ENCODE data around the gene SPON2.

SPON2 gene

GRCh38 chr4:1194010-1194900 lies 21.9 kb upstream of the SPON2 start:
- no peak for TF ChIP-seq EZH2 (optimal IDR thresholded peaks at IDR 0.05; ENCODE audit: low read depth, low read length)
- no peak for TF ChIP-seq EZH2phosphoT487 (IDR thresholded peaks at IDR 0.05; ENCODE audit: low read length)
- no peak for TF ChIP-seq CTCF (IDR thresholded peaks at IDR 0.05; ENCODE audit: low read length)
- no peaks in the 10 kb centered on the region for H3K4me1 ChIP-seq (ENCODE audit: low read length)
- H3K9me2 ChIP-seq (replicated peaks; ENCODE audit: insufficient read depth, low read length): no peaks in the 10 kb centered on the region
- H3K27ac ChIP-seq (ENCODE audit: low read length): no peak overlapping the region
- no peak overlapping the region for H2AFZ ChIP-seq (ENCODE audit: low read length)
- H3K9me3 ChIP-seq (replicated peaks; ENCODE audit: insufficient read depth, low read length): no peaks in the 10 kb centered on the region
- H3K9ac ChIP-seq (ENCODE audit: low read length): no peak overlapping the region
- no peak overlapping the region for H3K4me3 ChIP-seq (ENCODE audit: low read length)
- no peak overlapping the region for H3K4me2 ChIP-seq (ENCODE audit: low read depth, low read length)
- no peak for DNase-seq
- H3K36me3 ChIP-seq (replicated peaks; ENCODE audit: insufficient read depth, low read length): no peaks in the 10 kb centered on the region
- H3K27me3 ChIP-seq (replicated peaks; ENCODE audit: insufficient read depth, low read length): no peaks in the 10 kb centered on the region
- no peaks in the 10 kb centered on the region for H3K79me2 ChIP-seq (ENCODE audit: low read length)
- H4K20me1 ChIP-seq (ENCODE audit: insufficient read depth, low read length): no peaks in the 10 kb centered on the region
- no peaks in the 10 kb centered on the region for H3F3A ChIP-seq (ENCODE audit: insufficient read depth, low read length)

- H3K4me1 ChIP-seq (ENCODE audit: low read length): no peaks in the 10 kb centered on the region
- H3K9me2 ChIP-seq (replicated peaks; ENCODE audit: insufficient read depth, low read length): no peaks in the 10 kb centered on the region
- H3K27me3 ChIP-seq (replicated peaks; ENCODE audit: insufficient read depth, low read length): no peaks in the 10 kb centered on the region
- H3K79me2 ChIP-seq (ENCODE audit: low read length): no peaks in the 10 kb centered on the region
- H3K9ac ChIP-seq (ENCODE audit: low read length): no peak overlapping the region
- H3F3A ChIP-seq (ENCODE audit: insufficient read depth, low read length): no peaks in the 10 kb centered on the region
- H2AFZ ChIP-seq (ENCODE audit: low read length): no peak overlapping the region
- no peak overlapping the region for H3K4me3 ChIP-seq (ENCODE audit: low read length)
- no peak overlapping the region for H3K4me2 ChIP-seq (ENCODE audit: low read depth, low read length)
- TF ChIP-seq EZH2phosphoT487 (IDR thresholded peaks at IDR 0.05; ENCODE audit: low read length) (no peak), CTCF (IDR thresholded peaks at IDR 0.05; ENCODE audit: low read length) (no peak), EZH2 (optimal IDR thresholded peaks at IDR 0.05; ENCODE audit: low read depth, low read length) (no peak)
- H4K20me1 ChIP-seq (ENCODE audit: insufficient read depth, low read length): no peaks in the 10 kb centered on the region
- no peaks in the 10 kb centered on the region for H3K36me3 ChIP-seq (replicated peaks; ENCODE audit: insufficient read depth, low read length)
- no peaks in the 10 kb centered on the region for H3K9me3 ChIP-seq (replicated peaks; ENCODE audit: insufficient read depth, low read length)
- no peak overlapping the region for H3K27ac ChIP-seq (ENCODE audit: low read length)
- DNase-seq: no peak
These were observed 21.0 kb upstream of the SPON2 start for GRCh38 chr4:1193206-1194009.

- no peak for TF ChIP-seq EZH2 (optimal IDR thresholded peaks at IDR 0.05; ENCODE audit: low read depth, low read length)
- TF ChIP-seq EZH2phosphoT487 (IDR thresholded peaks at IDR 0.05; ENCODE audit: low read length): no peak
- no peak for TF ChIP-seq CTCF (IDR thresholded peaks at IDR 0.05; ENCODE audit: low read length)
- H3K9me3 ChIP-seq (replicated peaks; ENCODE audit: insufficient read depth, low read length): no peaks in the 10 kb centered on the region
- no peaks in the 10 kb centered on the region for H3K9me2 ChIP-seq (replicated peaks; ENCODE audit: insufficient read depth, low read length)
- no peaks in the 10 kb centered on the region for H3F3A ChIP-seq (ENCODE audit: insufficient read depth, low read length)
- no peaks in the 10 kb centered on the region for H4K20me1 ChIP-seq (ENCODE audit: insufficient read depth, low read length)
- H3K4me1 ChIP-seq (ENCODE audit: low read length): peaks cover 1% of the 10 kb centered on the region
- no peaks in the 10 kb centered on the region for H3K36me3 ChIP-seq (replicated peaks; ENCODE audit: insufficient read depth, low read length)
- H3K4me3 ChIP-seq (ENCODE audit: low read length): no peak overlapping the region
- no peak overlapping the region for H3K4me2 ChIP-seq (ENCODE audit: low read depth, low read length)
- H2AFZ ChIP-seq (ENCODE audit: low read length): no peak overlapping the region
- no peak overlapping the region for H3K27ac ChIP-seq (ENCODE audit: low read length)
- no peaks in the 10 kb centered on the region for H3K27me3 ChIP-seq (replicated peaks; ENCODE audit: insufficient read depth, low read length)
- no peaks in the 10 kb centered on the region for H3K79me2 ChIP-seq (ENCODE audit: low read length)
- DNase-seq: no peak
- H3K9ac ChIP-seq (ENCODE audit: low read length): no peak overlapping the region
These were observed 20.3 kb upstream of the SPON2 start for GRCh38 chr4:1192493-1193205.

Data from MM.1S (cell line).